Astrocyte of the spinal cord (primary cell): Measurements from ENCODE around the gene IQCK.

Experiments used
- DNase-seq: peaks from one replicate; pipeline ENCODE4 v3.0.0; 2011; ENCODE audit warnings: low read depth, low spot score
- H3K4me3 ChIP-seq: 2 replicates; pipeline ENCODE4 v1.5.1; 2011; ENCODE audit warnings: low read depth, mild to moderate bottlenecking, low read length, moderate library complexity
- in situ Hi-C: cut with HindIII; loops from 2 replicates; pipeline ENCODE4 v1.10.0; 2017; ENCODE audit warnings: low sequenced_read_pairs
- TF ChIP-seq, protein P1 (sequence below): IDR thresholded peaks from 2 replicates; pipeline ENCODE4 v1.5.1; 2012; ENCODE audit warnings: low read depth, mild to moderate bottlenecking, low read length, inconsistent platforms

The IQCK gene

GRCh38 chr16:19753815-19754643 lies 36.0 kb downstream of the IQCK start:
- DNase-seq = peak; percentile 67
- in situ Hi-C loops = no loop called here
- no peak overlapping the region for H3K4me3 ChIP-seq
- TF ChIP-seq, protein P1, sequence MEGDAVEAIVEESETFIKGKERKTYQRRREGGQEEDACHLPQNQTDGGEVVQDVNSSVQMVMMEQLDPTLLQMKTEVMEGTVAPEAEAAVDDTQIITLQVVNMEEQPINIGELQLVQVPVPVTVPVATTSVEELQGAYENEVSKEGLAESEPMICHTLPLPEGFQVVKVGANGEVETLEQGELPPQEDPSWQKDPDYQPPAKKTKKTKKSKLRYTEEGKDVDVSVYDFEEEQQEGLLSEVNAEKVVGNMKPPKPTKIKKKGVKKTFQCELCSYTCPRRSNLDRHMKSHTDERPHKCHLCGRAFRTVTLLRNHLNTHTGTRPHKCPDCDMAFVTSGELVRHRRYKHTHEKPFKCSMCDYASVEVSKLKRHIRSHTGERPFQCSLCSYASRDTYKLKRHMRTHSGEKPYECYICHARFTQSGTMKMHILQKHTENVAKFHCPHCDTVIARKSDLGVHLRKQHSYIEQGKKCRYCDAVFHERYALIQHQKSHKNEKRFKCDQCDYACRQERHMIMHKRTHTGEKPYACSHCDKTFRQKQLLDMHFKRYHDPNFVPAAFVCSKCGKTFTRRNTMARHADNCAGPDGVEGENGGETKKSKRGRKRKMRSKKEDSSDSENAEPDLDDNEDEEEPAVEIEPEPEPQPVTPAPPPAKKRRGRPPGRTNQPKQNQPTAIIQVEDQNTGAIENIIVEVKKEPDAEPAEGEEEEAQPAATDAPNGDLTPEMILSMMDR = no peak

DNA sequence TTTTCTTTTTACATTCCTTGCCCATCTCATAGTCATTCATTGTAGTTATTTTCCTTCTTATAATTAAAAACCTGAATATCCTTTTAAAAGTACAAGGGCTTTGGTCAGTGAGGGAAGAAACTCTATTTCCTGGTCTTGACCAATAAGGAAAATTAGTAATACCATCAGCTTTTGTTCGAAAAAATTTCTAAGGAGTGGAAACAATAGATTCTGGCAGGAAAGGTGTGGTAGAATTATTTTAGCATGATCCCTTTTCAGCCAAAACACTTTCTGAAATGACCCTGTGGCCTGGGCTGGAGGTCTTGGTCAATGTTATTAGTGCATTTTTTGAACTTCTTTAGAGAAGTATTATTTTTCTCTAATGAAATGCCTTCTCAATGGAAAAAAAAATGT lies 36.6 kb downstream of the IQCK start:
- TF ChIP-seq, protein P1 = no peak
- no peak overlapping the region for H3K4me3 ChIP-seq
- in situ Hi-C loops = no loop called here
- DNase-seq = no peak

- in situ Hi-C loops = no loop called here
- TF ChIP-seq, protein P1 = no peak
- no peak overlapping the region for H3K4me3 ChIP-seq
- no peak for DNase-seq
Observed at GRCh38 chr16:19755268-19755667, 37.2 kb downstream of the IQCK start.

GRCh38 chr16:19757026-19757425 lies 39.0 kb downstream of the IQCK start:
- H3K4me3 ChIP-seq = no peak overlapping the region
- peak; percentile 61 for DNase-seq
- in situ Hi-C loops = no loop called here
- TF ChIP-seq, protein P1 = no peak

DNA sequence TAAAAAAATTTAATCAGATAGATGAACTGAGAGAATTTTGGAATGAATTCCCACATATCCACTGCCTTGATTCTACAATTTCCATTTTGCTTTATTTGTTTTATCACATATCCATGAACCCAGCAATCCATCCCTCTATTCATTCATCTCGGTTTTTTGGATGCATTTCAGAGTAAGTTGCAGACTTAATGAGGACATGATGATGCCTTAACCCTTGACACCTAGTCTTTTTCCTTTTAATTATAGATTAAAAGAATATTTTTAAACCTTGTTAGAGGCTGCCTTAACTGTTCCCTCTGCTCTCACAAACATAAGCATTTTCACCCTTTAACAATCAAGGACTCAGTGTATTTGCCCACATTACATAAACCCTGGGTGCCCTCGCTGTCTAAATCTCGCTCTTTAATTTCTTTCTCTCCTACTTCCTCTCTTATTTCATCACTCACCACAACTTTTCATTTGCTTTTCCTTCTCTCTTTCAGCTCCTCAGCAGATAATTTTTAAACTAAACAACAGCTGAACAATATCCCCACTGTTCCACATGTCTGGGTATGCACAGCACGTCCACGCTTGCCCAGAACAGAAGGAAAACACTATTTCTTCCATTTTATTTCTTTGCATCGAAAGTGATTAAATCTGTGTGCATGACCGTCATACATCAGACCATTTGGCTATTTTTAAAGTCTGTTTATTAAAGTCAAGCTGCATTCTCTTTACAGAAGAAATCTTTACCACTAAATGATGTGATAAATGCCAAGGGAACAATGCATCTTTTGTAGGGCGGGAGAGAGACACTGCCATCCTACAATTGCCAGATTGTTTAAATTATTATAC lies 39.9 kb downstream of the IQCK start:
- in situ Hi-C loops = no loop called here
- DNase-seq = peak; percentile 22
- no peak overlapping the region for H3K4me3 ChIP-seq
- TF ChIP-seq, protein P1 = no peak

GRCh38 chr16:19760356-19761060 lies 42.4 kb downstream of the IQCK start:
- DNase-seq = no peak
- TF ChIP-seq, protein P1 = no peak
- in situ Hi-C loops = no loop called here
- no peak overlapping the region for H3K4me3 ChIP-seq
